Activated CD4-positive, CD25-positive, alpha-beta regulatory T cell treated with anti-CD3 and anti-CD28 coated beads, Interleukin-2, amount 50 U/mL, for 16 hours (primary cell): ENCODE data around the gene C10orf95.

Experiments used
- DNase-seq: peaks from one replicate; pipeline ENCODE4 v3.0.0-alpha.2; 2020; ENCODE audit warnings: low read depth, low spot score

The C10orf95 gene

DNA sequence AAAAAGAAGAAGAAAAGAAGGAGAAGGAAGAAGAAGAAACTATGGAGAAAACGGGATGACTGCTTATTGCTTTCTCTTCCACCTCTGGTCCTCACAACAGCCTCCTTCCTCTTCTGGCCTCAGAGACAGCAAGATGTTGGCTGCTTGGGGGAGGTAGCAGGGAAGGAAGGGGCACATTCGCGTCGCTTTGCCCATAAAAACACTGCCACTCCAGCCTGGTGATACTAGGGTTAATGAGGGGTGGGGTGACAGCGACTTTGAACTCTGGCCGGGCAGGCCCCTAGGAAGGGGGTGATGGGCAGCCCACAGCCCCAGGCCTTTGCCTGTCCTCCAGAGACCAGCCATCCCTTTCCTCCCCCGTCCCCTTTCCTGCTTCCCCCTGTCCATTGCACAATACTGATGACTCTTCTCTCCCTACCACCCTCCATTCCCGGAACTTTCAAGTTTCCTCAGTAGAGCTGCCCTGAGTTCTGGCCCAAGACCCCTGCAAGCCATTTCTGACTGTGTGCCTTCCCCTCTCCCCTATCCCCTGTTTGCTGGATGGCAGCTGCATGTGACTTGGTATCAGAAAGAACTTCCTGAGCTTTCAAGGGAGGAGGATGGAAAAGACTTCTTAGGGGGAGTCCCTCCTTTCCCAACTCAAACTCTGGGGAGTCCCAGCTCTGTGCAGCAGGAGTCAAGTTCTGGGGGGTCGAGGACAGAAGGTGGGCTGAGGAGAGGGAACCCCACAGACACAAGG, 16.8 kb downstream of the C10orf95 start:
- no peak for DNase-seq

DNA sequence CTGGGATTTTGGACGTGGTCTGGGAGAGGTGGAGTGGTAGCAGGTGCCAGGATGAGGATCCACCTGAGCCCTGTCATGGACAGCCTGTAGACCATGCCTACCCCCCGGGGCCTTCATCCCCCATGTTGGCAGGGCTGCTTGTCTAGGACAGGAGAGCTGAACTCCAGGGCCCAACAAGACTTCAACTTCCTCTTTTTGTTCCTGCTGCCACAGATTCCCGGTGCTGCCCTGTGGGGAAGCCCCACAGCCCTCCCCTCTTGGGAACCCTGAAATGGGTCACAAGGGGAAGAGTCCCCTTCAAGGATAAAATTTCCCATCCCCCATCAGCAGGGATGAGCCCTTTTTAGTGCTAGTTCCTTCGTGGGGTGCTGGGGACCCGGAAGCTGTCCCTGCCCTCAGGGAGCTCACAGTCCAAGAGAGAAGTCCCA, 17.7 kb downstream of the C10orf95 start:
- DNase-seq = no peak

DNA sequence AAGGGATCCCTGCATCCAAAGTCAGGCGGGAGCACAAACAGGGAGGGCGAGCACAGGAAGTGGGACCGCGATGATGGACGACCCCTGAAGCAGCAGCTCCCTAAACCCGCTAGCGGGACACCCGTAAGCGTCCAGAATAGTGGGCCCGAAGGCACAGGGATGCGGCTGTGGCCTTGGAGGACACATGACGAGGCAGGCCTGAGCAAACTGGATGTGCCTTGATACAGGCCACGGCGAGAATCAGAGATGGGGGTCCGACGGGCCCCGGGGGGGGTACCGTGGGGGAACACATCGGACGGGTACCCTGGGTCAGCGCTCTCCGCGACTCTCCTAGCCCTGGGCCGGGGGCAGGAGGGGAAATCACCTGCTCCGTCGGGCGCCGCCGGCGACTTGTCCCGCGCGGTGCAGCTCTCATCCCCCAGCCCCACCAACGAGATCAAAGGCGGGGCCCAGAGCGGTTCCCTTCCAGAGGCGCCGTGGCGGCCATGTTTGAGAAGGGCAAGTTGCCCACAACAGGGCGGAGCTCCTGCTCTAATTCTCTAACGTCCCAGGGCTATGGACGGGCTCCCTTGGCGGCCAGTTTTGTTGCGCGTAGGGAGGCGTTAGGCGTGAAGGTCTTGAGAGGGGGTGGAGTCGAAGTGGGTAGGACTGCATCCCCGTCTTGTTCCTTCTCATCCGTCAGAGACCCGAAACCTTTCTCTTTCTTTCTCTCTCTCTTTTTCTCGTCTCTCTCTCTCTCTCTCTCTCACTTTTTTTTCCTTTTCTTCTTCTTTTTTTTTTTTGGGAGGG, 19.0 kb downstream of the C10orf95 start, which contains the start of gene CUEDC2:
Gene CUEDC2, minus strand, starts transcription at position 413 of the 789 bp plus-strand sequence. CDS start 7,386 bp downstream, outside the sequence.
- peak; percentile 81 for DNase-seq

GRCh38 chr10:102431452-102432124, 19.8 kb downstream of the C10orf95 start:
- DNase-seq = no peak

- no peak for DNase-seq
These were observed 21.9 kb downstream of the C10orf95 start for GRCh38 chr10:102429468-102429867.

DNA sequence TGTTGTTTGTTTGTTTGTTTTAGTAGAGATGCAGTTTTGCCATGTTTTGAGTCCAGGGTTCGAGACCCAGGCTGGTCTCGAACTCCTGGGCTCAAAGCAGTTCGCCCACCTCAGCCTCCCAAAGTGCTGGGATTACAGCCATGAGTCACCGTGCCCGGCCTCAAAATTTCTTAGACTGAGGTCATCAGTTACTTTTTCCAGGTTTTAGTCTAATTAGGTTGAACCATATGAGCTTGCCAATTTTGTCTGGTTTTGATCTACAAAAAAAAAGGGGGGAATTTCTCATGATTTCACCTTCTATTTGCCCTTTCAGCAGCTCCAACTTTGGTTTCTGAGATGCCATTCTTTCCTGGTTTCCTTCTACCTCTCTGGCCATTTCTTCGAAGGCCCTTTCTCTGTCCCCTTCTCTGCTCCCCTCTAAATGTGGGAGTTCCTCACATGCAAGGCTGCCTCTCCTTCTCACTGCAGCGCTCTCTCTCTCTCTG, 24.5 kb downstream of the C10orf95 start:
- no peak for DNase-seq

GRCh38 chr10:102425444-102425843, 25.9 kb downstream of the C10orf95 start:
- no peak for DNase-seq

DNA sequence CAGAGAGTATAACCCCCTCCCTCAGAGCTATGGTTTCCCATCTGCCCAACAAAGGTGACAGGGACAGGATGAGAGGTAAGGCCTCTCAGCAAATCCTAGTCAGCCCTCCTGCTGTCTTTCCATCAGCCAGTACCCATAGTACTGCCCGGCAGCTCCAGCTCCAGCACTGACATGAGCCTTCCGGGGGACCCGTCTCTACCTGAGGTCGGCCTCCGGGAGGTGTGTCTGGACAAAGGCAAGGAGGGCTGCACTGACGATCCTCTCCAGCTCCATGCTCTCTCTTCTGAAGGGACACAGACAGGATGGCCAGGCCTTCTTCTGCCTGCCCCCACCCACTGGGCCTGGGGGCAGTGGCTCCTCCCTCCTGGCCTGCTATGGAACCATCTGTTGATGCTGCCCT, 26.4 kb downstream of the C10orf95 start:
- no peak for DNase-seq

DNA sequence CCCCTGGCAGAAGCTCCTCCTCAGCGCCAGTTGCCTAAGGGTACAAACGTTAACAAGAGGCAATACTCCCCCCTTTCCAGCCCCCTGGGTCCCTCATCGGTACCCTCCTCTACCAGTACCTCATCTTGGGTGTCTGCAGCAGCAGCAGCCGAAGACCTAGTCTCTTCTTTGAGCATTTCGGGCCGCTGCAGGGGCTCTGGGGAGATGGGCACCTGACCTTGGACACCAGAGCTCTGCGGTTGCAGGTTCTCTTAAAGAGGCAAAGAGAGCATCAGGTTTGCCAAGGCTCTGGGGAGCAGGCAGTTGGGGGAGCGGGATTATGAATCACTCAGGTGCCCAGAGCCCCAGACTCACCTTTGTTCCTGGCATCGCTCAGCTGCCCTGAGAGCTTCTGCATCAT, 27.2 kb downstream of the C10orf95 start:
- no peak for DNase-seq

GRCh38 chr10:102423372-102423968, 27.9 kb downstream of the C10orf95 start:
- no peak for DNase-seq

DNA sequence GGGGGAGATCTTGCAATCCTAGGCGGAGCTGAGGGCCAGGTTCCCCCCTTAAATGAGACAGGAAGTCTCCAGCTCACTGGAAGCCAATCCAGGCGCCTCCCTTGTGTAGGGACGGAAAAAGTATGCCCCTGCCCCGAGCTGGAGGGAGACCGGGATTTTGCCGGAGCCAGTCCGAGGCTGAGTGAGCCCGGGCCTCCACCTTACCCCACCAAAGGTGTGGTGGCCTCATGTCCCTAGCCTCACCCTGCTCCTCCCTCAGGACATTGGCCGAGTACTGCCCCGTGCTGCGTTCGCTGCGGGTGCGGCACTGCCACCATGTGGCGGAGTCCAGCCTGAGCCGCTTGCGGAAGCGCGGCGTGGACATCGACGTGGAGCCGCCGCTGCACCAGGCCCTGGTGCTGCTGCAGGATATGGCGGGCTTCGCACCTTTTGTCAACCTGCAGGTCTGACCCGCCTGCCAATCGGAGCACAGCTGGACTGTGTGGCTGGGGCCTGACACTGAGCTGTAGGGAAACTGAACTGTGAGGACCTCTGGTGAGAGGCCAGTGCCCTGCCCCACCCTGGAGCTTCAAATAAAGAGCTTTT, 28.7 kb downstream of the C10orf95 start:
- no peak for DNase-seq

- no peak for DNase-seq
These were observed 29.4 kb downstream of the C10orf95 start for GRCh38 chr10:102421757-102422512.

GRCh38 chr10:102421507-102421756, 29.9 kb downstream of the C10orf95 start:
- DNase-seq = no peak

DNA sequence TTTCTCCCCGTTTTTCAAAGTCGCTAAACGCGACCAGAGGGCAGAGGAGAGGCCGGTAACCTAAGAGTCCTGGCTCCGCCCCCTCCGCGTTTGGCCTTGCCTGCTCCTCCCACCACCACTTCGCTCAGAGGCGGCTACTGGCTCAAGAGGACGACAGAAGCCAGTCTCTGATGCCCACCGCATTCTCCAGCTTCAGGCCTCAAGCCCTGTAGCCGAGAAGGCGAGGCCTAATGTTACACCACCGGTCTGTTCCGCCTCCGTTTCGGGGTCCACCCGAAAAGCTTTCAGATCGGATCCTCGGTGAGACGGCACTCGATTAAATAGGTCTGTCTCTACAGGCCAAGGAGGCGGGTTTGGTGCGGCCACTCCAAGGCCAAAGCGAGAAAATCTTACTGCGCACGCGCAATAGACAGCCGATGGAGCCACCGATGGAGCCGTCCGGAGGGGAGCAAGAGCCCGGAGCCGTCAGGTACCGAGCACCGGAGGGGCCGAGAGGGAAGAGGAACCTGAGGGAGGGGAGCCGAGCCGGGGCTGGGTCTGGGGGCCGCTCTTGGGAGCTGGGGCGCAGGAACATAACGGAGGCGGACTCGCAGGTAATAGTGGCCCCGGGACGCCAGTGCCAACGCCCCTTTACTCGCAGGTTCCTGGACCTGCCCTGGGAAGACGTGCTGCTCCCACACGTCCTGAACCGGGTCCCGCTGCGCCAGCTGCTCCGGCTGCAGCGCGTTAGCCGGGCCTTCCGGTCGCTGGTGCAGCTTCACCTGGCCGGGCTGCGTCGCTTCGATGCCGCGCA, 30.4 kb downstream of the C10orf95 start, which contains the start of gene FBXL15:
Gene FBXL15, plus strand, starts transcription at position 123 of the 793 bp plus-strand sequence. Its CDS starts 294 bp downstream, at position 417.
- peak; percentile 88 for DNase-seq

GRCh38 chr10:102420181-102420713, 31.1 kb downstream of the C10orf95 start:
- DNase-seq = no peak

DNA sequence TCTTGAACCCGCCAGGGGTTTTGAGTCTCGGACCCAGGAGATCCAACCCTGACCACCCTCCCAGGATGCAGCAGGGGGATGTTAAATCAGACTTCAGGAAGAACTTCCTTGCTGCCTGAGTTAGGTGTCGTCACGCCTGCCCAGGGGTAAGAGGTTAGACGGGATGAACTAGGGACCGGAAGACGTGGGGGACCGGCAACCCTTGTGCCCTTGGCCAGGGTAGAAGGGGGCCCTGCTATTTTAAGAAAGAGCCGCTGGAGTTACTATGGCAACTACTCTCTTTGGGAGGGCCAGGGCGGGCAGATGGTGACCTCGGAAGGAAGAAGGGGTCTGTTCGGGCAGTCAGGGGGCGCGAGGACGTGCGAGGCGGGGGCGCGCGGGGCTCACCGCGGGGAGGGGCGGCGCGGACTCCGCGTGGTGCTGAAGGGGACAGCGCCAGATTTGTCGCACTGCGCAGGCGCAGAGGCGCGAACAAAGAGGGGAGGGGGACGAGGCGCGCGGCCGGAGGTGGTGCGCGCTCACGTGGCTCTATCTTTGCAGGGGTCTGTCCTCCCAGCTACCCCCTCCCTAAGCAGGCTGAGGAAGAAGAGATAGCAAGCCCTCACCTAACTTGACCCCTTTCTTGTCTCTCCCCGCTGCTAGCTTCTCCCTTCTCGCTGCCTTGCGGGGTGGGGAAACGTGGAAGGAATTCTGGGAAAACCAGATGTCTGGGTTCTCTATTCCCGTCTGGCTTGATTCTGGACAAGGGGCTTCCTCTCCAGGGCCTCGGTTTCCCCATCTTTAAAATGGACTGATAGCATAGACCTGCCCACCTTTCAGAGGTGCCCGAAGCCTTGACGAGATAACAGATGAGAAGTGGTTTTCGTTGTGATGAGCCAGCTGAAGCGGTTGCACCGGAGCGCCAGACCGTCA, 31.8 kb downstream of the C10orf95 start:
- DNase-seq = peak; percentile 51

DNA sequence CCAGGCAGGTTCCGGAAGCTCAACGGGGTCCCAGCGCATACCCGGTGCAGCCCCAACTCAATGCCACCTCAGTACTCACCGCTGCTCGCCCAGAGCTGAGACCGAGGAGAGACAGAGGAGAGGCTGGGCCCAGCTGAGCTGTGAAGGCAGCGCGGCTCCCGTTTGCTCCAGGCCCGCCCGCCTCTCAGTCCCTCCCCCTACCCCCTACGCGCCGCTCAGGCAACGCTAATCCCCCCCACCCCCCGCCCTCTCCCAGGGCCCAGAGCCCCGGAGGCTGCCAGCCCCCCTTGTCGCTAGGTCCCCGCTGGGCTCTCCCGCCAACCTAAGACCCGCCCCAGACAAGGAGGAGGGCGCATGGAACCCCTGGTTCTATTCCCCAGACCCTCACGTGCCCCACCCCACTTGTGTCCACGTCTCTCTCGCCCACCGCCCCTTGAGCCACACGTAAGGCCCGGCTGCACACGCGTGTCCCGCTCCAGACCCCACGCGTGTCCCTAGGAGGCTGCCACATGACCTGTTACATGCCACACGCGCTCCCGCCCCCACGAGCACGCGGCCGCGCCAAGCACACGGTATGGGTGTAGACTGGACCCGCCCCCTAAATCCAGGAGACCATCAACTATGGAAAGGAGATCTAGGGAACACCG, 32.6 kb downstream of the C10orf95 start, which contains the start of gene PSD:
Gene PSD, minus strand, starts transcription at position 164 of the 647 bp plus-strand sequence. CDS start 1,747 bp downstream, outside the sequence.
- DNase-seq = no peak

GRCh38 chr10:102416695-102417094, 34.6 kb downstream of the C10orf95 start:
- no peak for DNase-seq
